Naive B cell (primary cell): Measurements from ENCODE around the gene MRPS18A. TPM values are rescaled to one million over a fixed set of nuclear protein-coding genes. Genes with fewer than 3 reads are reported as not detected.
A peak's percentile ranks its signal among the peaks of the same experiment; 100 is the strongest.
"Not testable (repeated sequence)": the region's sequence is repeated elsewhere in the genome, so short reads cannot be mapped to it uniquely, and the experiment has no call there.

Source experiments
- ATAC-seq, 2 donors: fragments of 150-1000 bp; cut with Tn5 transposase; 2 replicates each; pipeline ENCODE4 v1.10.0; 2021; ENCODE audit warnings: low read depth in 2 of 2, mild to moderate bottlenecking in 2 of 2, moderate library complexity in 2 of 2
- DNase-seq: peaks from one replicate; pipeline ENCODE4 v3.0.0; 2022
- H3K27ac Mint-ChIP-seq, 6 donors: one replicate each; pipeline ENCODE4 v1.8.0; 2020 to 2022; ENCODE audit warnings: mild to moderate bottlenecking in 6 of 6, mixed read lengths in 6 of 6, moderate library complexity in 5 of 6, inconsistent platforms in 2 of 6
- H3K27me3 Mint-ChIP-seq, 3 donors: one replicate each; pipeline ENCODE4 v1.8.0; 2021 to 2022; ENCODE audit warnings: mixed read lengths in 3 of 3, mild to moderate bottlenecking in 1 of 3
- H3K36me3 Mint-ChIP-seq, 2 donors: one replicate each; pipeline ENCODE4 v1.8.0; 2020 to 2022; ENCODE audit warnings: mixed read lengths in 2 of 2, inconsistent platforms in 1 of 2, mild to moderate bottlenecking in 1 of 2
- H3K4me1 Mint-ChIP-seq, 3 donors: one replicate each; pipeline ENCODE4 v1.8.0; 2020 to 2022; ENCODE audit warnings: mixed read lengths in 3 of 3, inconsistent platforms in 1 of 3, mild to moderate bottlenecking in 1 of 3, moderate library complexity in 1 of 3
- H3K4me3 Mint-ChIP-seq, 8 donors: one replicate each; pipeline ENCODE4 v1.8.0; 2020 to 2022; ENCODE audit warnings: mild to moderate bottlenecking in 8 of 8, mixed read lengths in 8 of 8, moderate library complexity in 8 of 8, inconsistent platforms in 2 of 8
- H3K9me3 Mint-ChIP-seq, 7 donors: one replicate each; pipeline ENCODE4 v1.8.0; 2020 to 2022; ENCODE audit warnings: mixed read lengths in 7 of 7, mild to moderate bottlenecking in 5 of 7, inconsistent platforms in 2 of 7, moderate library complexity in 1 of 7
- polyA plus RNA-seq, 6 donors: library from polyadenylated mRNA; unstranded; fragments of 300-500 nt; fragmentation: Illumina TruSeq; gene quantifications; one replicate each; pipeline ENCODE4 v1.2.3, GENCODE V29; 2021; ENCODE audit warnings: low read depth in 6 of 6

MRPS18A gene
- polyA plus RNA-seq, 6 donors from 2014 or later, result 61.1 to 91.0 (median 80.1) TPM

DNA sequence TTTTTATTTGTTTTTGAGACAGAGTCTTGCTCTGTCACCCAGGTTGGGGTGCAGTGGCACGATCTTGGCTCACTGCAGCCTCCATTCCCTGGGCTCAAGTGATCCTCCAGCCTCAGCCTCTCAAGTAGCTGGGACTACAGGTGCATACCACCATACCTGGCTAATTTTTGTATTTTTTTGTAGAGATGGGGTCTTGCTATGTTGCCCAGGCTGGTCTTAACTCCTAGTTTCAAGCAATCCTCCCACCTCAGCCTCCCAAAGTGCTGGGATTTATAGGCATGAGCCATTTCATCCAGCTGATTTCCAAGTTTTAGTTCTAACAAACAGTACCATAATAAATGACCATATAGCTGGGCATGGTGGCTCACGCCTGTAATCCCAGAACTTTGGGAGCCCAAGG is 34.8 kb downstream of the MRPS18A start:
- H3K4me1 Mint-ChIP-seq, H3K4me3 Mint-ChIP-seq, H3K36me3 Mint-ChIP-seq, H3K27ac Mint-ChIP-seq, ATAC-seq, DNase-seq, H3K9me3 Mint-ChIP-seq: not testable (repeated sequence)
- peaks cover 0 to 24% (median 6%) of the 10 kb centered on the region in 3 donors for H3K27me3 Mint-ChIP-seq

DNA sequence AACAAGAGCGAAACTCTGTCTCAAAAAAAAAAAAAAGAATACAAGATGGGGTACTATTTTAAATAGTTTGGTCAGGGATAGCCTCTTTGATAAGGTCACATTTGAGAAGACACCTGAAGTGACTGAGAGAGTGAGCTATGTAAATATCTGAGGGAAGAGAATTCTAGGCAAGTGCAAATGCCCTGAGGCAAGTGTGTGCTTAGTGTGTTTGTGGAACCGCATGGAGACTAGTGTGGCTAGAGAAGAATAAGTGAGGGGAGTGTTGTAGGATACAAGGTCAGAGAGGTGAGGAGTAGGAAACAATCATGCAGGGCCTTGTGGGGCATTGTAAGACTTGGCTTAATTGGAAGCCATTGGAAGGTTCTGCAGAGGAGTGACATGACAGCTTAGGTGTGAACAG is 39.3 kb downstream of the MRPS18A start:
- DNase-seq, result no peak
- H3K4me3 Mint-ChIP-seq, result peak overlapping the region in 1 of 8 donors; percentile 10
- H3K27me3 Mint-ChIP-seq, result peaks cover 0 to 6% (median 0%) of the 10 kb centered on the region in 3 donors
- H3K9me3 Mint-ChIP-seq, result no peaks in the 10 kb centered on the region
- ATAC-seq, result no peak
- H3K27ac Mint-ChIP-seq, result peak overlapping the region in 1 of 6 donors; percentile 3
- H3K4me1 Mint-ChIP-seq, result peaks cover 15 to 17% (median 15%) of the 10 kb centered on the region in 3 donors
- no peaks in the 10 kb centered on the region for H3K36me3 Mint-ChIP-seq

DNA sequence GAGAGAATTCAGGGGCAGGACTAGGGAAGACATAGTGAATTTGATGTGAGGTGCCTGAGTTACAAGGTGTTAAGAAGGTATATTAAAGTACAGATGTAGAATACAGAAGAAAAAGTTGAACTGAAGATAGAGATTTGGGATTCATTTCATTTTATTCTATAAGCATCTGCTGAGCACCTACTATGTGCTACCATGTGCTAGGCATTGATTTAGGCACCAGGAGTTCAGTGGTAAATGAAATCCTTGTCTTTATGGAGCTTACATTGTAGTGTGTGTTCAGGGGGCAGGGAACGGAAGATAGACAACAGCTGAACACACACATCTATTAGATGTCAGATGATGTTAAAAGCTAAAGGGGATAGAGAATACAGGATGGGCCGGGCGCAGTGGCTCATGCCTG is 40.0 kb downstream of the MRPS18A start:
- Mint-ChIP-seq H3K27ac (no peak overlapping the region), H3K4me3 (peak overlapping the region in 4 of 8 donors; percentile 0 to 41 (median 15)), H3K36me3 (no peaks in the 10 kb centered on the region), H3K4me1 (peaks cover 19 to 23% (median 19%) of the 10 kb centered on the region in 3 donors), H3K9me3 (no peaks in the 10 kb centered on the region), H3K27me3 (peaks cover 0 to 6% (median 0%) of the 10 kb centered on the region in 3 donors)
- ATAC-seq, result no peak
- DNase-seq, result no peak

DNA sequence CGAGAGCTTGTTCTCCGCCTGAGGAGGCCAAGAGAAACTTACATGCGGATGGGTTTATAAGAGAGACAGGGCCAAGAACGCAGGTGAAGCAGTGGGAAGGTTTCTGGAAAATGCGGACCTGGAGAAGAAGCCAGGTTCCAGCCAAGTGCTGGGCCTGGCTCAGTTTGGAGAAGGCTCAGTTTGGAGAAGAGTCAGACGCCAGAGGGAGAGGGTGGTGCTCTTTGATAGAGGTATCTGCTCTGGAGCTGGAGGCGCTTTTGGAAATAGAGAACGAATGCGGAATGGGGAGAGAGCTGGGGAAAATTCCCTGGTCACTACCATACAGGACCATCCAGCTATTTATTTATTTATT is 42.0 kb downstream of the MRPS18A start:
- DNase-seq (no peak), ATAC-seq (peak; percentile 5)
- no peaks in the 10 kb centered on the region for H3K36me3 Mint-ChIP-seq
- peaks cover 0 to 6% (median 0%) of the 10 kb centered on the region in 3 donors for H3K27me3 Mint-ChIP-seq
- H3K27ac Mint-ChIP-seq, result peak overlapping the region in 5 of 6 donors; percentile 8 to 94 (median 85)
- no peaks in the 10 kb centered on the region for H3K9me3 Mint-ChIP-seq
- peak overlapping the region; percentile 86 to 94 (median 92) for H3K4me3 Mint-ChIP-seq
- peaks cover 23 to 28% (median 26%) of the 10 kb centered on the region in 3 donors for H3K4me1 Mint-ChIP-seq

DNA sequence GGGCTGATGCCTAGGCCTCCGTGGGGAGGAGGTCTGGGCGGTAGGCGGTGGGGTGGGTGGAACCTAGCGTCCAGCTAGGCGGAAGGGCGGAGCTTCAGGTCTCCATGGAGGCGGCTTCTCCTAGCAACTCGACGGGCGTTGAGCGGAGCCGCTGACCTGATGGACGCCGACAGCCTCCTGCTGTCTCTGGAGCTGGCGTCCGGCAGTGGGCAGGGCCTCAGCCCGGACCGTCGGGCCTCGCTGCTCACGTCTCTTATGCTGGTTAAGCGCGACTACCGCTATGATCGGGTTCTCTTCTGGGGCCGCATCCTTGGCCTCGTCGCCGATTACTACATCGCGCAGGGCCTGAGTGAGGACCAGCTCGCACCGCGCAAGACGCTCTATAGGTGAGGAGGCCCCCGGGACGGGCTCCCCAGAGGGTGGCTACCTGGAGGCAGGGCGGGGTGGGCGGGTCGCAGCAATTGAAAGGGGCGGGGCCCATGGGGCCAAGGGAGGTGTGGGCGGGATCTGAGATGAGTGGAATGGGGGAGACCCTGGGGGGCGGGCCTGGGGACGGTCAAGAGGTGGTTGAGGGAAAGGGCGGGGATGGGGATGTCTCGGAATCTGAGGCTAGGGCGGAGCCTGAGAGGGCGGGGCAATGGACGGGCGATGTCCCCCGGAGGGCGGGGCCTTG is 42.5 kb downstream of the MRPS18A start, which contains the start of gene RSPH9:
RSPH9 (plus strand) TSS at position 97 of the 673 bp plus-strand sequence; CDS start at position 160, 63 bp downstream.
- peak within 1 kb of the TSS in 5 of 6 donors; percentile 8 to 94 (median 85) for H3K27ac Mint-ChIP-seq
- H3K36me3 Mint-ChIP-seq, result peaks cover 0 to 4% of the 10 kb centered on the region in 2 donors
- ATAC-seq (peak; percentile 87 to 89), DNase-seq (peak; percentile 59)
- peaks cover 0 to 6% (median 0%) of the 10 kb centered on the region in 3 donors for H3K27me3 Mint-ChIP-seq
- peaks cover 23 to 34% (median 31%) of the 10 kb centered on the region in 3 donors for H3K4me1 Mint-ChIP-seq
- no peaks in the 10 kb centered on the region for H3K9me3 Mint-ChIP-seq
- H3K4me3 Mint-ChIP-seq, result peak within 1 kb of the TSS; percentile 86 to 94 (median 92)

DNA sequence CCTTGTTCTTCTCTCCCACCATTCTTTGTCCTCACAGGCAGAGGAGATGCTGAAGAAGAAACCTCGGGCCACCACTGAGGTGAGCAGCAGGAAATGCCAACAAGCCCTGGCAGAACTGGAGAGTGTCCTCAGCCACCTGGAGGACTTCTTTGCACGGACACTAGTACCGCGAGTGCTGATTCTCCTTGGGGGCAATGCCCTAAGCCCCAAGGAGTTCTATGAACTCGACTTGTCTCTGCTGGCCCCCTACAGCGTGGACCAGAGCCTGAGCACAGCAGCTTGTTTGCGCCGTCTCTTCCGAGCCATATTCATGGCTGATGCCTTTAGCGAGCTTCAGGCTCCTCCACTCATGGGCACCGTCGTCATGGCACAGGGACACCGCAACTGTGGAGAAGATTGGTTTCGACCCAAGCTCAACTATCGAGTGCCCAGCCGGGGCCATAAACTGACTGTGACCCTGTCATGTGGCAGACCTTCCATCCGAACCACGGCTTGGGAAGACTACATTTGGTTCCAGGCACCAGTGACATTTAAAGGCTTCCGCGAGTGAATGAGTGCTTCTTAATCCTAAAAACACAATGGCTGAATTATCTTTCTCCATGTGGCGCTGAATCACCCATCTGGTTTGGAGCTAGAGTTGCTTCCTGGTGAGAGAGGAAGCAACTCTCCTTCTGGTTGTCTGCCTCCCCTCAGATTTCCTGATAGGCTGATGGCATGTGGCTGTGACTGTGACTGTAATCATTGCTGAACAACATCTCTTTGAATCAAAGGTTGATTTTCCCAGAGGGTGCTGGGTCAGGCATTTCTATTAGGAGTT is 47.4 kb downstream of the MRPS18A start:
- H3K27ac Mint-ChIP-seq, result no peak overlapping the region
- peaks cover 4 to 16% of the 10 kb centered on the region in 2 donors for H3K36me3 Mint-ChIP-seq
- DNase-seq (no peak), ATAC-seq (no peak)
- peak overlapping the region in 3 of 8 donors; percentile 52 to 67 (median 65) for H3K4me3 Mint-ChIP-seq
- H3K4me1 Mint-ChIP-seq, result peaks cover 39 to 73% (median 52%) of the 10 kb centered on the region in 3 donors
- no peaks in the 10 kb centered on the region for H3K27me3 Mint-ChIP-seq
- no peaks in the 10 kb centered on the region for H3K9me3 Mint-ChIP-seq

DNA sequence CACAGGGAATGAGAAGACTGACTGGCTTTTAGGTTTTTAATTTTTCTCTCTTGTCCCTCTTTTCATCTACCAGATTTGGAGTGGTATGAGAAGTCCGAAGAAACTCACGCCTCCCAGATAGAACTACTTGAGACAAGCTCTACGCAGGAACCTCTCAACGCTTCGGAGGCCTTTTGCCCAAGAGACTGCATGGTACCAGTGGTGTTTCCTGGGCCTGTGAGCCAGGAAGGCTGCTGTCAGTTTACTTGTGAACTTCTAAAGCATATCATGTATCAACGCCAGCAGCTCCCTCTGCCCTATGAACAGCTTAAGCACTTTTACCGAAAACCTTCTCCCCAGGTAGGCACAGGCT is 51.3 kb downstream of the MRPS18A start:
- ATAC-seq (peak in 1 of 2 donors; percentile 12), DNase-seq (no peak)
- Mint-ChIP-seq H3K4me1 (peaks cover 33 to 62% (median 46%) of the 10 kb centered on the region in 3 donors), H3K36me3 (peaks cover 4 to 16% of the 10 kb centered on the region in 2 donors), H3K27ac (peak overlapping the region; percentile 94 to 97 (median 96)), H3K4me3 (peak overlapping the region; percentile 91 to 99 (median 98)), H3K9me3 (no peaks in the 10 kb centered on the region), H3K27me3 (no peaks in the 10 kb centered on the region)

DNA sequence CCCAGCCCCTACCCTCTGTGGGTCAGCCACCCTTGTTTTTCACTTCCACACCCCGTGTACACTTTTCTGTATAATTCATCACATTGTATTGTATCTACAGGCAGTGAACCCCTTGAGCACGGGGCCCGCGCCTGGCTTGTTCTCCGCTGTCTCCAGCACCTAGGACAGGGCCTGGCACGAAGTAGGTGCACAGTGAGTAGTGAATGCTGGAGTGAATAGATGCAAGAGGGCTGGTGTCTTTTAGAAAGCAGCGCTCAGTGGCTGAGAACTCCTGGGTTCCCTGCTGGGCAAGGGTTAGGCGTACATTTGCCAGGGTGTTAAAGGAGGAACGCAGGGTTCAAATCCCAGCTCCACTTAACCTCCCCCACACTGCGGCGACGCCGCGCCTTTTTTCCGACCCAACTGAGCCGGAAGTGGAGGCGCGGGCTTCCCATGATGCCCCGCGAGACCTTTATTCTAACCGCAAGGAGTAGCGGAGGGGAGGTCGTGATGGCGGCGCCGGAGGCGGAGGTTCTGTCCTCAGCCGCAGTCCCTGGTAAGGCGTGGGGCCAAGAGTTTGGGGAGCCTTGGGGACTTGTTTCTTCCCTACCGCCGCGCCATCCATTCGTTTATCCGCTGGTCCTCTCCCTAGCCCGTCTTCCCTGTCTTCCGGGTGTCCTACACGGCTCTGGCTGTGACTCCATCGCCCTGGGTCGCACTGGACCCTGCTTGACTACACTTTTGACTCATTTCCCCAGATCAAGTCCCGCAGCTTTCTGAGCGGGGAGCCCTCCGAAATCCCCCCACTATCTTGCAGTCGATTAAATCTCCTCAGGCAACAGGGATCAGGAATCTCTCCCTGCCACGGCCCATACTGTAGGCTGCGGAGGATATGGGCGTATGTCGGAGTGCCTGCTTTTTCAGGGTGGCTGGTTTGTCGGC is 51.9 kb downstream of the MRPS18A start, which contains the start of gene MAD2L1BP:
MAD2L1BP (plus strand) TSS at position 454 of the 921 bp plus-strand sequence; CDS start at position 490, 36 bp downstream.
- peak within 1 kb of the TSS; percentile 94 to 97 (median 96) for H3K27ac Mint-ChIP-seq
- peaks cover 36 to 64% (median 43%) of the 10 kb centered on the region in 3 donors for H3K4me1 Mint-ChIP-seq
- H3K4me3 Mint-ChIP-seq, result peak within 1 kb of the TSS; percentile 91 to 99 (median 98)
- peaks cover 4 to 16% of the 10 kb centered on the region in 2 donors for H3K36me3 Mint-ChIP-seq
- H3K27me3 Mint-ChIP-seq, result no peaks in the 10 kb centered on the region
- peak; percentile 81 for DNase-seq
- H3K9me3 Mint-ChIP-seq, result no peaks in the 10 kb centered on the region
- peak; percentile 92 to 93 for ATAC-seq

DNA sequence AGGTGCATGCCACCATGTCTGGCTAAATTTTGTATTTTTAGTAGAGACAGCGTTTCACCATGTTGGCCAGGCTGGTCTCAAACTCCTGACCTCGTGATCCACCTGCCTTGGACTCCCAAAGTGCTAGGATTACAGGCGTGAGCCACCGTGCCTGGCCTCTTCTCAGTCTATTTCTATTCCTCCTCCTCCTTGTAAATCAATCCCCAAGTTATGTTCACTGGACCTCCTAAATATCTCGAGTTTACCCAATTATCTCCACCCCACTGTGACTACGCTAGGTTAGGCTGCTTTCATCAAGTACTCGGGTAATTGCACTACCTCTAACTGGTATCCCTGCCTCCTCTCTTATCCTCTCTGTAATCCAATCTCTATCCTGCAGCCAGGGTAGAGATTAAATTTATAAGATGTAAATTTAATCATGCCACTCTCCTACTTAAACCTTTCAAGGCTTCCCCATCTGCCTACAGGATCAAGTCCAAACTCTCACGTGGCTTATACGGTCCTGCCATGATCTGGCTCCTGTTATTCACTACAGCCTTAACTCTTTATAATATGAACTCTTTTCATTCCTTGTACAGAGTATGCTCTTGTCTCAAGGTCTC is 52.8 kb downstream of the MRPS18A start:
- H3K4me1 Mint-ChIP-seq, result peaks cover 40 to 65% (median 41%) of the 10 kb centered on the region in 3 donors
- peak overlapping the region in 4 of 6 donors; percentile 94 to 96 (median 96) for H3K27ac Mint-ChIP-seq
- ATAC-seq, result no peak
- DNase-seq, result no peak
- H3K9me3 Mint-ChIP-seq, result no peaks in the 10 kb centered on the region
- peak overlapping the region; percentile 91 to 99 (median 98) for H3K4me3 Mint-ChIP-seq
- H3K36me3 Mint-ChIP-seq, result peaks cover 4 to 9% of the 10 kb centered on the region in 2 donors
- no peaks in the 10 kb centered on the region for H3K27me3 Mint-ChIP-seq

DNA sequence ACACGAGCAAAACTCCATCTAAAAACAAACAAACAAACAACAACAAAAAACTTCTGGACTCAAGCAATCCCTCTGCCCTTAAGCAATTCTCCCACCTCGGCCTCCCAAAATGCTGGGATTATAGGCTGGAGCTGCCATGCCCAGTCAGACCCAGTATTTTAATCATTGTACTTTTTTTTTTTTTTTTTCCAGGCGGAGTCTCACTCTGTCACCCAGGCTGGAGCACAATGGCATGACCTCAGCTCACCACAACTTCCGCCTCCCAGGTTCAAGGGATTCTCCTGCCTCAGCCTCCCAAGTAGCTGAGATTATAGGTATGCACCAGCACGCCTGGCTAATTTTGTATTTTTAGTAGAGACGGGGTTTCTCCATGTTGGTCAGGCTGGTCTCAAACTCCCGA is 54.6 kb downstream of the MRPS18A start:
- not testable (repeated sequence) for H3K4me3 Mint-ChIP-seq, ATAC-seq, H3K36me3 Mint-ChIP-seq, DNase-seq, H3K9me3 Mint-ChIP-seq, H3K27ac Mint-ChIP-seq, H3K27me3 Mint-ChIP-seq
- H3K4me1 Mint-ChIP-seq, result peaks cover 38 to 62% (median 45%) of the 10 kb centered on the region in 3 donors

DNA sequence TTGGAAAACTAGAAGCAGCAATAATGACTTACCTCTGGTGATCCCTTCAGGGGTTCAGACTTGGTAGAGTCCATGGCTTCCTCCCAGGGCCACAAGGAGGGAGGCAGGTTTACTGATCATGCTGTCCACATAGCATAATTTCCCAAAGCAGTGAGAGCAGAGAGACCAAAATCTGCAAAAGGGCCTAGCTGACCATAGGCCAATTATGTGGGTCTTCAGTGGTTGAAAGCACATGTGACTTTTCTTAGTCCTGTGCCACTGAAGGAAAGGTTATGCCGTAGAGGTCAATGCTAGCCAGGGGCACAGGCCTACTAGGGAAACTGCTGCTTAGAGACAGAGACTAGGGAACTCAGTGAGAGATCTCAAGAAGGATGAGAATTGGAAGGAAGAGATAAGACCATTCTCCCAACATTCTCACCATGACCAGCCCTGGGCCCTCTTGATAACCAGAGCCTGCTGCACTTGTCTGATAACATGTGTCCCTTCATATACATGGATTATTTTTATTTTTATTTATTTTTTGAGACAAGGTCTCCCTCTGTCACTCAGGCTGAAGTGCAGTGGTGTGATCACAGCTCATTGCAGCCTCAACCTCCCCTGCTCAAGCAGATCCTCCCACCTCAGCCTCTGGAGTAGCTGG is 56.5 kb downstream of the MRPS18A start:
- peaks cover 51 to 62% (median 55%) of the 10 kb centered on the region in 3 donors for H3K4me1 Mint-ChIP-seq
- no peaks in the 10 kb centered on the region for H3K9me3 Mint-ChIP-seq
- DNase-seq, result no peak
- no peaks in the 10 kb centered on the region for H3K27me3 Mint-ChIP-seq
- H3K27ac Mint-ChIP-seq, result peak overlapping the region in 3 of 6 donors; percentile 72 to 95 (median 90)
- peaks cover 0 to 6% of the 10 kb centered on the region in 2 donors for H3K36me3 Mint-ChIP-seq
- ATAC-seq, result no peak
- peak overlapping the region in 7 of 8 donors; percentile 28 to 99 (median 55) for H3K4me3 Mint-ChIP-seq
